HG03558 (cell line): ENCODE measurements around the gene SWAP70.
"Not testable (repeated sequence)": the region's sequence is repeated elsewhere in the genome, so short reads cannot be mapped to it uniquely, and the experiment has no call there.

Experiments used
- ATAC-seq: cut with Tn5 transposase; IDR thresholded peaks from one replicate; pipeline ENCODE4 v1.9.1; 2021; ENCODE audit warnings: moderate number of reproducible peaks; ENCODE audit not compliant: unreplicated experiment; ENCODE audit errors: extremely low read depth

The SWAP70 gene

GRCh38 chr11:9663699-9664275 is at the start of gene SWAP70:
TSS of gene SWAP70 (plus strand) at chr11:9664077. CDS start at chr11:9664180, 103 bp downstream.
- peak; percentile 50 for ATAC-seq

GRCh38 chr11:9615031-9615451 is 48.8 kb upstream of the SWAP70 start:
- ATAC-seq: peak; percentile 34

GRCh38 chr11:9616042-9616675 is 47.7 kb upstream of the SWAP70 start:
- ATAC-seq: no peak

- no peak for ATAC-seq
Measured at GRCh38 chr11:9616858-9617257, 47.0 kb upstream of the SWAP70 start.

- no peak for ATAC-seq
Measured at GRCh38 chr11:9617940-9618339, 45.9 kb upstream of the SWAP70 start.

GRCh38 chr11:9619004-9619403 is 44.9 kb upstream of the SWAP70 start:
- ATAC-seq: no peak

GRCh38 chr11:9619971-9620370 is 43.9 kb upstream of the SWAP70 start:
- ATAC-seq: no peak

GRCh38 chr11:9622353-9622752 is 41.5 kb upstream of the SWAP70 start:
- not testable (repeated sequence) for ATAC-seq

- not testable (repeated sequence) for ATAC-seq
Measured at GRCh38 chr11:9623053-9623452, 40.8 kb upstream of the SWAP70 start.

GRCh38 chr11:9624448-9624847 is 39.4 kb upstream of the SWAP70 start:
- no peak for ATAC-seq

- no peak for ATAC-seq
Measured at GRCh38 chr11:9625162-9625561, 38.7 kb upstream of the SWAP70 start.

GRCh38 chr11:9625728-9626127 is 38.1 kb upstream of the SWAP70 start:
- no peak for ATAC-seq

GRCh38 chr11:9626496-9627394 is 37.1 kb upstream of the SWAP70 start:
- no peak for ATAC-seq

GRCh38 chr11:9629064-9629463 is 34.8 kb upstream of the SWAP70 start:
- ATAC-seq: no peak

GRCh38 chr11:9633679-9634078 is 30.2 kb upstream of the SWAP70 start:
- ATAC-seq: no peak

- no peak for ATAC-seq
Measured at GRCh38 chr11:9636691-9637090, 27.2 kb upstream of the SWAP70 start.

GRCh38 chr11:9639099-9639498 is 24.8 kb upstream of the SWAP70 start:
- ATAC-seq: no peak

- ATAC-seq: no peak
Measured at GRCh38 chr11:9639985-9640384, 23.9 kb upstream of the SWAP70 start.

- ATAC-seq: no peak
Measured at GRCh38 chr11:9642894-9643293, 21.0 kb upstream of the SWAP70 start.

GRCh38 chr11:9643751-9644150 is 20.1 kb upstream of the SWAP70 start:
- ATAC-seq: peak; percentile 62

- no peak for ATAC-seq
Measured at GRCh38 chr11:9645881-9646280, 18.0 kb upstream of the SWAP70 start.
